ES-I3 (cell line): ENCODE data around the gene FILIP1.
A peak's percentile ranks its signal among the peaks of the same experiment; 100 is the strongest.

Source experiments
- H3K36me3 ChIP-seq: 2 replicates; pipeline ENCODE4 v1.6.1; 2013; ENCODE audit warnings: mild to moderate bottlenecking, low read length, control low read depth, moderate library complexity; ENCODE audit not compliant: insufficient read depth
- H3K4me1 ChIP-seq: 2 replicates; pipeline ENCODE4 v1.6.1; 2013; ENCODE audit warnings: mild to moderate bottlenecking, control low read depth, low read length; ENCODE audit not compliant: insufficient read depth
- H3K9ac ChIP-seq: 2 replicates; pipeline ENCODE4 v1.6.1; 2013; ENCODE audit warnings: low read depth, mild to moderate bottlenecking, low read length, moderate library complexity
- H3K9me3 ChIP-seq: 2 replicates; pipeline ENCODE4 v1.6.1; 2013; ENCODE audit warnings: mild to moderate bottlenecking, low read length, moderate library complexity; ENCODE audit not compliant: control insufficient read depth, insufficient read depth

FILIP1 gene

DNA sequence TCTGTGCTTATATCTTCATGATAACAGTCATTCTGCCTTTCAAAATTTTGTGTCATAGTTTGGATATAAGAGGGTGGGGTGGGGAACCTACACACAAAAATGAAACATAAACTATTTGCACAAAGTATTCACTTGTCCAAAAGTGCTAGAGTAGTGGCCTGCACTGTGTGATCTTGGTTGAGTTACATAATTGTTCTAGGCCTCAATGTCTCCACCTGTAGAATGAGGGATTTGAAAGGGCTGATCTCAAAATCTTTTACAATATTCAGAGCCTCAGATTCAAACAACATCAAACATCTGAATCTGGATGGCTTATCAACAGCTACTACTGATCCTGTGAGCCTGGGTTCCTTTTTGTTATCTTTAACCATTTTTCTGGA, 144.7 kb downstream of the FILIP1 start:
- peaks cover 5% of the 10 kb centered on the region; the same call in 1 of the 2 replicates for H3K4me1 ChIP-seq
- H3K36me3 ChIP-seq: no peaks in the 10 kb centered on the region
- H3K9me3 ChIP-seq: no peaks in the 10 kb centered on the region
- H3K9ac ChIP-seq: peak overlapping the region; percentile 80; the same call in 1 of the 2 replicates

- no peak overlapping the region for H3K9ac ChIP-seq
- H3K36me3 ChIP-seq: no peaks in the 10 kb centered on the region
- H3K9me3 ChIP-seq: no peaks in the 10 kb centered on the region
- peaks cover 5% of the 10 kb centered on the region; the same call in 1 of the 2 replicates for H3K4me1 ChIP-seq
Observed at GRCh38 chr6:75347898-75348610, 145.5 kb downstream of the FILIP1 start.

GRCh38 chr6:75345413-75345812, 148.2 kb downstream of the FILIP1 start:
- Histone ChIP-seq H3K9me3 (no peaks in the 10 kb centered on the region), H3K4me1 (peaks cover 5% of the 10 kb centered on the region; the same call in 1 of the 2 replicates), H3K9ac (no peak overlapping the region), H3K36me3 (no peaks in the 10 kb centered on the region)

GRCh38 chr6:75344455-75344854, 149.1 kb downstream of the FILIP1 start:
- Histone ChIP-seq H3K9ac (no peak overlapping the region), H3K4me1 (peaks cover 5% of the 10 kb centered on the region; the same call in 1 of the 2 replicates), H3K9me3 (no peaks in the 10 kb centered on the region), H3K36me3 (no peaks in the 10 kb centered on the region)

- Histone ChIP-seq H3K9ac (no peak overlapping the region), H3K9me3 (no peaks in the 10 kb centered on the region), H3K36me3 (no peaks in the 10 kb centered on the region), H3K4me1 (peaks cover 5% of the 10 kb centered on the region; the same call in 1 of the 2 replicates)
Observed at GRCh38 chr6:75344021-75344420, 149.6 kb downstream of the FILIP1 start.

GRCh38 chr6:75337835-75338580, 155.6 kb downstream of the FILIP1 start:
- H3K9ac ChIP-seq: no peak overlapping the region
- peaks cover 27% of the 10 kb centered on the region; the same call in 1 of the 2 replicates for H3K4me1 ChIP-seq
- H3K9me3 ChIP-seq: no peaks in the 10 kb centered on the region
- H3K36me3 ChIP-seq: no peaks in the 10 kb centered on the region

DNA sequence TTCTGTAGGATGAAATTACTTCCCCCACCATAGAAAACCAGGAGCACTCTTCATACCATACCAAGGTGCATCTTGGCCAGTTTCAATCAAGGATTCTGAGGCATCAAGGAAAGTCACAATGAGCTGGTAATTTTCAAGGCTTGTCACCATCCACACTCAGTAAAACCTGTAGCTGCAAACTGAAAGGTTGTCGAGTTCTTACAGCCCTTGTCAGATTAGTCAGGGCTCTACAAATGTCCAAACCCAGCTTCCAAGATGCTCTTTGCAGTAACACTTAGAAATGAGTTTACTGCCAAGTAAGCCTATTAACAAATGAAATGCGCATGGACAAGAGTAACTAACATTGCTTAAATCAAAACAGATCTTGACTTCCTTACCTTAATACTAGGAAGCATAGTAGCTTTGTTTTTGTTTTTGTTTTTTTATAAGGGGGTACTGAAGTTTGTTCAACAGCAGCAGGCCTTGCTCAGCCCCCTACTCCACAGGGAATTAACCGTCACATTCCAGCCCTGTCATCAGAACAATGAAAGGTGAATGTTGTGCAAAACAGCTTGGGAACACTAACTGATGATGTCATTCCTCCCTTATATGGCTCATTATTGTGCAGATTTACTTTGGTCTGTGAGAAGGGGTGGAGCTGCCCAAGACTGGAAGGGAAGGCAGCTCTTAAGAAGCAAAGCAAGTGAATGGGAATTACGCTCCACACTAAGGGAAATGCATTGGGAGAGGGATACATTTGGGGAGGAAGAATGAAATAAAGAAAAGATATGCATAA, 159.1 kb downstream of the FILIP1 start:
- Histone ChIP-seq H3K9ac (peak overlapping the region; percentile 33), H3K36me3 (no peaks in the 10 kb centered on the region), H3K9me3 (no peaks in the 10 kb centered on the region), H3K4me1 (peaks cover 38% of the 10 kb centered on the region)

GRCh38 chr6:75333676-75334200, 159.9 kb downstream of the FILIP1 start:
- Histone ChIP-seq H3K9me3 (no peaks in the 10 kb centered on the region), H3K4me1 (peaks cover 38% of the 10 kb centered on the region), H3K36me3 (no peaks in the 10 kb centered on the region), H3K9ac (peak overlapping the region; percentile 33; the same call in 1 of the 2 replicates)

DNA sequence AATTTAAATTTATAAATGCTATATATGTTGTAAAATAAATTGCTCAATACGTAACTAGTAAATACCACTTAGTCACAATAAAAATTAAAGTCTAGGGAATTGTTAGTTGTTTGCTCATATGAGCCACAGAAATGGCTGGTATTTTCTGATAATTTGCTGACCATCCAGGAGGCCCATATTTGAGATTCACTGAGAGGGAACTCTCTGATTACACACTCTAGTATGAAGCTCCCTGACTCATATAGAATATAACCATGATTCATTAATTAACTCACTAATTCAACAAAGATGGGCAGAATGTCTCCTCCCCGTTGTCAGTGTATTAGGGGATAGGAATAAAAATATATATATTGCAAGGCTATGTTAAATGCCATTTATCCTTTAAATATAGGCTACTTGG, 162.4 kb downstream of the FILIP1 start:
- Histone ChIP-seq H3K36me3 (no peaks in the 10 kb centered on the region), H3K9ac (no peak overlapping the region), H3K9me3 (no peaks in the 10 kb centered on the region), H3K4me1 (peaks cover 28% of the 10 kb centered on the region)

GRCh38 chr6:75329703-75330102, 163.9 kb downstream of the FILIP1 start:
- Histone ChIP-seq H3K9ac (no peak overlapping the region), H3K36me3 (no peaks in the 10 kb centered on the region), H3K4me1 (peaks cover 18% of the 10 kb centered on the region), H3K9me3 (no peaks in the 10 kb centered on the region)

GRCh38 chr6:75327807-75328206, 165.8 kb downstream of the FILIP1 start:
- Histone ChIP-seq H3K4me1 (peaks cover 17% of the 10 kb centered on the region), H3K9ac (no peak overlapping the region), H3K9me3 (no peaks in the 10 kb centered on the region; the same call in 1 of the 2 replicates), H3K36me3 (no peaks in the 10 kb centered on the region; the same call in 1 of the 2 replicates)

DNA sequence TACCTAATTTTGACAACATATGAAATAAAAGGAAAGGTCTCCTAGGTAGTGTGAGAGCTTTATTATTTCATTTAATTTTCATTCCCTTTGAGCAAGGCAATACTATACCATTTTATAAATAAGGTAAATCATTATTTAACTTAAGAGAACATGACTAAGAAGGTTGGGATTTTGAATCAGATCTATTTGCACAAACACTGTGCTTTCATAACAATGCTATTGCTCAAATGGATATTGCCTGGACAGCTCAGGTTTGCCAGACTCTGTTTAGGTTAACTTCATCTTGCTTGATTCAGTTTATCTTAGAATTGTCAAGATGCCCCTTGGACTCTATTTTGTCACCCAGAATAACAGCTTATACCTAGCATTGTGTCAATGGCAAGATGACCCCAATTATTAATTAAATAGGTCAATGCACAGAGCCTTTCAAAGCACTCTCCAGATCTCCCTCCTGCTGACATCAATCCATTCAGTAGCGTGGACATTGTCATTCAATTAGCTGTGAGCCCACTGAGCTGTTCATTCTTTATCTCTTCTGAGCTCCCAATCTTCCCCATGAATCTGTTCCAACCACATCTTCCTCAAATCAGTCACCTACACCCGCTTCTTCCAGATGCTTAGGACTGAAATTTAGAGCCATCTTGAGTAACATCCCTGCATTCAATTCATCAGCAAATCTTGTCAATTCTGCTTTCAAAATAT, 166.9 kb downstream of the FILIP1 start:
- Histone ChIP-seq H3K36me3 (no peaks in the 10 kb centered on the region; the same call in 1 of the 2 replicates), H3K9me3 (no peaks in the 10 kb centered on the region; the same call in 1 of the 2 replicates), H3K4me1 (peaks cover 7% of the 10 kb centered on the region), H3K9ac (no peak overlapping the region)

GRCh38 chr6:75318900-75319299, 174.7 kb downstream of the FILIP1 start:
- no peak overlapping the region for H3K9ac ChIP-seq
- H3K36me3 ChIP-seq: no peaks in the 10 kb centered on the region; the same call in 1 of the 2 replicates
- H3K9me3 ChIP-seq: no peaks in the 10 kb centered on the region; the same call in 1 of the 2 replicates
- peaks cover 13% of the 10 kb centered on the region for H3K4me1 ChIP-seq
